Measurements from ENCODE around the gene C1QBP.
"Not testable (repeated sequence)": the region's sequence is repeated elsewhere in the genome, so short reads cannot be mapped to it uniquely, and the experiment has no call there.

C1QBP gene

GRCh38 chr17:5431234-5431633, 7.7 kb downstream of the C1QBP start:
- not testable (repeated sequence) for DNase-seq

- no peak for DNase-seq
Observed at GRCh38 chr17:5430413-5430999, 8.4 kb downstream of the C1QBP start.

GRCh38 chr17:5429191-5429887, 9.6 kb downstream of the C1QBP start:
- DNase-seq: no peak

- DNase-seq: no peak
Observed at GRCh38 chr17:5425826-5426225, 13.1 kb downstream of the C1QBP start.

GRCh38 chr17:5424909-5425308, 14.0 kb downstream of the C1QBP start:
- no peak for DNase-seq

- DNase-seq: no peak
Observed at GRCh38 chr17:5422505-5422904, 16.4 kb downstream of the C1QBP start.

GRCh38 chr17:5419959-5420653, 18.8 kb downstream of the C1QBP start, which contains the start of gene RPAIN:
Gene RPAIN (plus strand): TSS chr17:5420182. CDS start chr17:5420211, 29 bp downstream.
- DNase-seq: peak; percentile 85 to 90

- DNase-seq: peak; percentile 95 to 97
Observed at GRCh38 chr17:5419356-5419958, 19.5 kb downstream of the C1QBP start, which contains the start of gene NUP88. Gene NUP88 (minus strand): TSS chr17:5419662. CDS start chr17:5419650, 12 bp downstream.

- peak; percentile 45 to 56 for DNase-seq
Observed at GRCh38 chr17:5418858-5419355, 20.0 kb downstream of the C1QBP start.

- DNase-seq: no peak
Observed at GRCh38 chr17:5416901-5417300, 22.1 kb downstream of the C1QBP start.

GRCh38 chr17:5413682-5414081, 25.3 kb downstream of the C1QBP start:
- no peak for DNase-seq

GRCh38 chr17:5410594-5411272, 28.2 kb downstream of the C1QBP start:
- DNase-seq: no peak

- no peak for DNase-seq
Observed at GRCh38 chr17:5408186-5408585, 30.8 kb downstream of the C1QBP start.

GRCh38 chr17:5405400-5405799, 33.6 kb downstream of the C1QBP start:
- no peak for DNase-seq

- no peak for DNase-seq
Observed at GRCh38 chr17:5399767-5400166, 39.2 kb downstream of the C1QBP start.

GRCh38 chr17:5396612-5397011, 42.3 kb downstream of the C1QBP start:
- no peak for DNase-seq

GRCh38 chr17:5391678-5392077, 47.3 kb downstream of the C1QBP start:
- DNase-seq: no peak

All from NCI-H526 (cell line).